ENCODE results near the gene MAGI1.

DNA sequence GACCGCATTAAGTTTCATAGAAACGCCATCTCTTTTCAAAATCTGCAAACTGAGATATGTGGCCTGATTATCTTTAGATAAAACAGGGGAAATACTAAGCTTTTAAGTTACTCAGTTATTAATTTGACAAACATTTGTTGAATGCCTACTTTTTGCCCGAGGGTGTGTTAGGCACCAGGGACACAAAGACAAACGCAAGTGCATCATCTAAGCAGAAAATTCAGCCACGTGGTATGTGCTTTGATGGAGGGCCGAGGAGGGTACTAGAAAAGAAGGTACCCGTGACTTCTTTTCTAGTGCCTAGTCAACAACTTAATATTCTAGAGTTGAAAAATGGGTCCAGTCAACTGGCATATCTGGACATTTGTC, 594.3 kb downstream of the MAGI1 start:
- no peak for TF ChIP-seq GATA3 (IDR thresholded peaks at IDR 0.05; ENCODE audit: low read depth, low read length)
- no peak for TF ChIP-seq GATA2 (IDR thresholded peaks at IDR 0.05; ENCODE audit: low read depth, low read length)

Data from SH-SY5Y (cell line).